H1 (cell line): Measurements from ENCODE around the gene SMYD5. TPM values are rescaled to one million over a fixed set of nuclear protein-coding genes. Genes with fewer than 3 reads are reported as not detected.
"Not testable (repeated sequence)": the region's sequence is repeated elsewhere in the genome, so short reads cannot be mapped to it uniquely, and the experiment has no call there.

Source experiments
- CTCF ChIA-PET: fragments of 300-600 bp; sonication (Branson Sonifier 250); formaldehyde crosslinking; loops from one replicate; lab custom pipeline; 2021; ENCODE audit not compliant: partially characterized antibody; lab: Charles Lee
- POLR2A ChIA-PET: fragments of 300-600 bp; sonication (Branson Sonifier 250); formaldehyde crosslinking; loops from one replicate; lab custom pipeline; 2021; ENCODE audit warnings: inconsistent platforms; ENCODE audit not compliant: partially characterized antibody; lab: Charles Lee
- DNase-seq, 2 experiments: peaks; one replicate each; pipeline versions ENCODE4 v3.0.0 to v3.0.0-alpha.2; 2010 to 2022; ENCODE audit warnings: low spot score in 2 of 2, low read depth in 1 of 2, mixed read lengths in 1 of 2
- FAIRE-seq: peaks from 2 replicates; lab custom pipeline; 2011; peaks lifted over from hg19 to GRCh38; lab: Jason Lieb, UNC
- H2AFZ ChIP-seq: 2 replicates; pipeline ENCODE4 v1.8.1; 2012; ENCODE audit warnings: low read length, inconsistent platforms
- H2AK5ac ChIP-seq: 2 replicates; pipeline ENCODE4 v1.6.1; 2013; ENCODE audit warnings: low read depth, low read length
- H2BK120ac ChIP-seq: replicated peaks from 2 replicates; pipeline ENCODE3; 2013; ENCODE audit warnings: low read depth, low read length, inconsistent platforms
- H2BK12ac ChIP-seq: 2 replicates; pipeline ENCODE4 v1.6.1; 2013; ENCODE audit warnings: low read depth, low read length
- H2BK15ac ChIP-seq: 2 replicates; pipeline ENCODE4 v1.6.1; 2013; ENCODE audit warnings: low read length
- H2BK20ac ChIP-seq: 2 replicates; pipeline ENCODE4 v1.6.1; 2013; ENCODE audit warnings: low read length
- H2BK5ac ChIP-seq: 2 replicates; pipeline ENCODE4 v1.6.1; 2013; ENCODE audit warnings: low read depth, low read length
- H3K14ac ChIP-seq: 2 replicates; pipeline ENCODE4 v1.6.1; 2013; ENCODE audit warnings: inconsistent platforms; ENCODE audit not compliant: insufficient read length
- H3K18ac ChIP-seq: 2 replicates; pipeline ENCODE4 v1.6.1; 2013; ENCODE audit warnings: low read length; ENCODE audit errors: extremely low read depth
- H3K23ac ChIP-seq: 2 replicates; pipeline ENCODE4 v1.6.1; 2013; ENCODE audit warnings: inconsistent platforms; ENCODE audit not compliant: insufficient read length
- H3K23me2 ChIP-seq: 2 replicates; pipeline ENCODE4 v1.6.1; 2013; ENCODE audit warnings: low read depth, low read length
- H3K27ac ChIP-seq: 2 replicates; pipeline ENCODE4 v1.6.1; 2011; ENCODE audit warnings: low read depth, low read length, inconsistent platforms
- H3K27me3 ChIP-seq, 4 experiments: replicated peaks in 1 of 4; 1 replicate in 1 of 4; 2 replicates in 3 of 4; pipeline versions ENCODE4 v1.6.1 to v1.8.1; 2011 to 2013; ENCODE audit warnings: low read length in 3 of 4, mild to moderate bottlenecking in 3 of 4, inconsistent platforms in 2 of 4, mixed read lengths in 2 of 4, moderate library complexity in 1 of 4; ENCODE audit not compliant: control insufficient read depth in 3 of 4, insufficient read depth in 3 of 4; ENCODE audit errors: extremely low read depth in 1 of 4
- H3K36me3 ChIP-seq, 4 experiments: 2 replicates each; pipeline versions ENCODE4 v1.6.1 to v1.8.1; 2011 to 2013; ENCODE audit warnings: mild to moderate bottlenecking in 4 of 4, low read length in 3 of 4, moderate library complexity in 2 of 4, control low read depth in 1 of 4, inconsistent platforms in 1 of 4; ENCODE audit not compliant: insufficient read depth in 4 of 4, control insufficient read depth in 2 of 4
- H3K4ac ChIP-seq: replicated peaks from 2 replicates; pipeline ENCODE3; 2013; ENCODE audit warnings: low read length, low read depth, mixed read lengths, inconsistent platforms; ENCODE audit not compliant: insufficient read length
- H3K4me1 ChIP-seq, 4 experiments: replicated peaks in 1 of 4; 1 replicate in 1 of 4; 2 replicates in 3 of 4; pipeline versions ENCODE4 v1.6.1 to v1.8.1; 2011 to 2013; ENCODE audit warnings: low read length in 3 of 4, inconsistent platforms in 2 of 4, mixed read lengths in 1 of 4; ENCODE audit not compliant: insufficient read depth in 4 of 4, control insufficient read depth in 3 of 4
- H3K4me2 ChIP-seq, 2 experiments: 2 replicates each; pipeline versions ENCODE4 v1.6.1 to v1.8.1; 2011 to 2013; ENCODE audit warnings: low read depth in 2 of 2, low read length in 2 of 2, control low read depth in 1 of 2, inconsistent platforms in 1 of 2, mild to moderate bottlenecking in 1 of 2; ENCODE audit not compliant: insufficient read depth in 1 of 2
- H3K4me3 ChIP-seq, 4 experiments: fragments of 200-600, 300-600 bp in 1 of 4; sonication (generic), shearing (Covaris generic), sonication (Bioruptor Twin) in 1 of 4; 2 replicates each; pipeline versions ENCODE4 v1.5.1 to v1.8.1; 2011 to 2016; ENCODE audit warnings: low read length in 4 of 4, low read depth in 3 of 4, control low read depth in 2 of 4, inconsistent platforms in 2 of 4, mild to moderate bottlenecking in 2 of 4, mixed read lengths in 1 of 4, moderate library complexity in 1 of 4; ENCODE audit not compliant: insufficient read depth in 2 of 4; ENCODE audit errors: extremely low read depth in 1 of 4
- H3K56ac ChIP-seq: replicated peaks from 2 replicates; pipeline ENCODE3; 2013; ENCODE audit warnings: low read depth, mild to moderate bottlenecking, mixed read lengths, low read length, inconsistent platforms; ENCODE audit not compliant: insufficient read length
- H3K79me1 ChIP-seq: 2 replicates; pipeline ENCODE4 v1.6.1; 2013; ENCODE audit warnings: low read depth, low read length, control low read depth
- H3K79me2 ChIP-seq, 2 experiments: 2 replicates each; pipeline versions ENCODE4 v1.6.1 to v1.8.1; 2012 to 2013; ENCODE audit warnings: low read length in 2 of 2, mild to moderate bottlenecking in 2 of 2, inconsistent platforms in 1 of 2; ENCODE audit not compliant: insufficient read depth in 2 of 2, control insufficient read depth in 1 of 2
- H3K9ac ChIP-seq, 4 experiments: replicated peaks in 1 of 4; 1 replicate in 1 of 4; 2 replicates in 3 of 4; pipeline versions ENCODE4 v1.6.1 to v1.8.1; 2011 to 2013; ENCODE audit warnings: low read depth in 3 of 4, low read length in 3 of 4, control low read depth in 2 of 4, mild to moderate bottlenecking in 2 of 4, moderate library complexity in 2 of 4, inconsistent platforms in 1 of 4; ENCODE audit errors: extremely low read depth in 1 of 4
- H3K9me3 ChIP-seq, 2 experiments: 2 replicates each; pipeline versions ENCODE4 v1.6.1 to v1.8.1; 2012 to 2013; ENCODE audit warnings: mild to moderate bottlenecking in 2 of 2, moderate library complexity in 2 of 2, control low read depth in 1 of 2, inconsistent platforms in 1 of 2, low read depth in 1 of 2, low read length in 1 of 2, mixed read lengths in 1 of 2; ENCODE audit not compliant: insufficient read depth in 2 of 2
- H4K20me1 ChIP-seq, 2 experiments: replicated peaks in 1 of 2; 2 replicates each; pipeline versions ENCODE3 to v1.8.1; 2011 to 2013; ENCODE audit warnings: inconsistent platforms in 2 of 2, low read length in 2 of 2, mild to moderate bottlenecking in 1 of 2; ENCODE audit not compliant: insufficient read depth in 2 of 2, control insufficient read depth in 1 of 2
- H4K5ac ChIP-seq: 2 replicates; pipeline ENCODE4 v1.6.1; 2013; ENCODE audit warnings: low read length, low read depth, mixed read lengths, inconsistent platforms; ENCODE audit not compliant: insufficient read length
- H4K8ac ChIP-seq: 2 replicates; pipeline ENCODE4 v1.8.0; 2013; ENCODE audit warnings: mild to moderate bottlenecking, moderate library complexity, low read length, inconsistent platforms; ENCODE audit not compliant: insufficient read depth; ENCODE audit errors: extremely low read depth
- H4K91ac ChIP-seq: replicated peaks from 2 replicates; pipeline ENCODE3; 2013; ENCODE audit warnings: low read length, mixed read lengths, inconsistent platforms; ENCODE audit not compliant: insufficient read length
- CBX5 ChIP-seq: fragments of 300-800, 300-1000 bp; sonication (generic); IDR thresholded peaks from 2 replicates; pipeline ENCODE4 v1.7.1; 2016; ENCODE audit warnings: antibody characterized with exemption, low read length, low read depth
- KDM1A ChIP-seq: fragments of 200-600, 300-600 bp; sonication (generic); IDR thresholded peaks from 2 replicates; pipeline ENCODE4 v1.7.1; 2016; ENCODE audit warnings: mild to moderate bottlenecking, low read length, borderline replicate concordance
- WGBS, 2 experiments: shearing (Covaris generic) in 1 of 2; methylation state at CpG; one replicate each; pipeline versions ENCODE4 v1.1.6 to v1.1.7; 2013 to 2015; ENCODE audit warnings: low lambda C conversion rate in 2 of 2, mixed read lengths in 2 of 2, inconsistent platforms in 1 of 2, low coverage in 1 of 2, missing lambda C conversion rate in 1 of 2; ENCODE audit not compliant: insufficient replicate concordance in 2 of 2, insufficient coverage in 1 of 2, insufficient read length in 1 of 2; ENCODE audit errors: extremely low coverage in 1 of 2, missing lambda C conversion rate in 1 of 2; 5-methylcytosine and 5-hydroxymethylcytosine counted together
- polyA plus RNA-seq, 7 experiments: library from polyadenylated mRNA; depleted of rRNA in 3 of 7; stranded (reverse) in 5 of 7; unstranded in 2 of 7; fragments of >200 nt in 5 of 7; fragments of 200-250 nt in 2 of 7; gene quantifications; 1 replicate in 5 of 7; 2 replicates in 1 of 7; 4 replicates in 1 of 7; pipeline versions ENCODE4 v1.2.1 to v1.2.3, GENCODE V29; 2011 to 2013; ENCODE audit warnings: missing spikeins in 2 of 7, mixed read lengths in 2 of 7
- total RNA-seq: library from RNA; stranded (reverse); fragmentation: NEBNext Ultra II Directional; extraction: Animal tissue kit (Norgen Biotek cat#: 25700); gene quantifications from 2 replicates; pipeline ENCODE4 v1.2.1, GENCODE V29; 2021

The SMYD5 gene
- total and polyA plus RNA-seq, 2 of the 8 experiments (the other 6 are each of a cell fraction or from before 2014, with no cell fraction given) = 35.2 to 56.7 TPM

DNA sequence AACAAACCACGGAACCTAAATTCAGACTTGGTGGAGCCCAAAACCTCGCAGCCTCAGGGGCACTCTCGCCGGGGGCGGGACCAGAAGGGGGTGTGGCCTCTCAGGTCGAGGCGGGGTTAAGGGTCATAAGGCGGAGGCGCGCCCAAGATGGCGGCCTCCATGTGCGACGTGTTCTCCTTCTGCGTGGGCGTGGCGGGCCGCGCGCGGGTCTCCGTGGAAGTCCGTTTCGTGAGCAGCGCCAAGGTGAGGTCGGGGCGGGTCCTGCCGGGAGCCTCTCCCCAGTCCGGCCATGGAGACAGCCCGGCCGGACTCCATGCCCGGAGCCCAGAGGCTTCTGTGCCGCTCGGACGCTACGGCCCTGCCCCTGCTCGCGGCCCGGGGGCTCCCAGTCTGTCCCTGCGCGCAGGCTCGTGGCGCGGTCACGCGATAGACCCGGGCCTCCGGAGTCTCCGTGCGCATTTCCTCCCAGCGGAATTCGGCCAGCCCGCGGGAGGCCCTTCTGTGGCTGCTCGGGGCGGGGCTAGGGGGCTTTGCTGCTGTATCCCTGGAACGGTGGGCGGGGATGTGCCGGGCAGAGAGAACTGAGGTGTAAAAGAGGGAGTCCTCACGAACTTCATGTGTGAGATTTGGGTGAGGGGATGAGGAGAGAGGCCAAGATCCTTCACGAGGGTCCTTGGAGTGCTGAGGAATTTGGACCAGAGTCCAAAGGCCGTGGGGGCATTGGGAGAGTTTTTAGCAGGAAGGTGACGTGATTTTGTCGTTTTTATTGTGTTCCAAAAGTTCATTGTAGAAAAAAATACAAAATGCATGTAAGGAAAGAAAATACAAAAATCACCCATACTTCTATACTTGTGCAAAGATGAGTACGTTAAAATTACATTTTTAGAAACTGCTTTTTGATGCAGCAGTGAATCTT is at the start of gene SMYD5 (continued):
- TF ChIP-seq KDM1A = no peak
- TF ChIP-seq CBX5 = no peak

DNA sequence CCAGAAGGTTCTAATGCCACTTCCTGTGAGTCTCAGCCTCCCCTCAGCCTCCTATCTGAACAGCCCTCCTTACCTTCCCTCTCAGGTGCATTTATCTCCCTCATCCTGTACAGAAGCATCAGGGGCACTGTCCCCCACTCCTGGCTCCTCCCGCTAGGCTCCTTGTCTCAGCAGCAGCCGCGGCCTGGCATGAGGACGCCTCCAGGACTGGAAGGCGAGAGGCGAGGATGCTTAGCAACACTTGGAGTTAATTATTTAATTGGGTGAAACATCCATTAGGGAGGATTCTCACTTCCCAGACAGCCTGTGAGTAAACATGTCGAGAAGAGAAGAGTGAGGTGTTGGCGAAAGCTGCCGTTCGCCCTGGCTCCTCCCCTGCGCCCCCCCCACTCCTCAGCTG is 48.1 kb upstream of the SMYD5 start:
- CTCF ChIA-PET, H3K27me3 ChIP-seq, H3K27ac ChIP-seq: not testable (repeated sequence)

More for the DNA sequence above, 48.1 kb upstream of the SMYD5 start:
- H3K4ac ChIP-seq, DNase-seq, H3K18ac ChIP-seq, H2AFZ ChIP-seq, H3K79me1 ChIP-seq, H3K4me2 ChIP-seq, H3K79me2 ChIP-seq, H3K23ac ChIP-seq, H2BK15ac ChIP-seq, H2BK12ac ChIP-seq, H4K5ac ChIP-seq, FAIRE-seq, H2BK5ac ChIP-seq, POLR2A ChIA-PET, H2BK20ac ChIP-seq, H4K8ac ChIP-seq, H2BK120ac ChIP-seq, H3K9me3 ChIP-seq, H4K91ac ChIP-seq, H3K4me3 ChIP-seq, H4K20me1 ChIP-seq, H3K14ac ChIP-seq, H3K9ac ChIP-seq, H3K56ac ChIP-seq, H3K4me1 ChIP-seq, H3K23me2 ChIP-seq, H2AK5ac ChIP-seq, H3K36me3 ChIP-seq: not testable (repeated sequence)
- 92% methylated on average over 10 of the region's 11 CpGs; no CpG with 5 or more reads in 1 of the 2 experiments for WGBS, 2 experiments
